SH-SY5Y (cell line): ENCODE results near the gene KCTD4.

ENCODE experiments used
- GATA2 ChIP-seq: IDR thresholded peaks from 2 replicates; pipeline ENCODE4 v1.6.1; 2011; ENCODE audit warnings: mild to moderate bottlenecking, low read depth, low read length
- GATA3 ChIP-seq: IDR thresholded peaks from 2 replicates; pipeline ENCODE4 v1.6.1; 2011; ENCODE audit warnings: low read depth, mild to moderate bottlenecking, low read length, moderate library complexity

GRCh38 chr13:45243077-45243476 is 42.2 kb upstream of the KCTD4 start:
- TF ChIP-seq GATA3: no peak
- no peak for TF ChIP-seq GATA2
